Osteoblast (primary cell): ENCODE results near the gene BANF1. TPM values are rescaled to one million over a fixed set of nuclear protein-coding genes. Genes with fewer than 3 reads are reported as not detected.

Experiments used
- DNase-seq: peaks from one replicate; pipeline ENCODE4 v3.0.0; 2011; ENCODE audit warnings: low spot score, mixed read lengths; ENCODE audit not compliant: insufficient read length; ENCODE audit errors: missing footprints
- H2AFZ ChIP-seq: 2 replicates; pipeline ENCODE4 v1.6.0; 2011; ENCODE audit warnings: mild to moderate bottlenecking, low read length
- H3K27ac ChIP-seq: 2 replicates; pipeline ENCODE4 v1.5.1; 2011; ENCODE audit warnings: mild to moderate bottlenecking, low read depth, low read length, moderate library complexity
- H3K27me3 ChIP-seq: 2 replicates; pipeline ENCODE4 v1.6.0; 2012; ENCODE audit warnings: mild to moderate bottlenecking, control low read depth, inconsistent platforms, low read length, moderate library complexity; ENCODE audit not compliant: insufficient read depth
- H3K36me3 ChIP-seq: 2 replicates; pipeline ENCODE4 v1.5.1; 2011; ENCODE audit warnings: mild to moderate bottlenecking, low read length, control low read depth, moderate library complexity; ENCODE audit not compliant: insufficient read depth
- H3K4me1 ChIP-seq: 2 replicates; pipeline ENCODE4 v1.5.1; 2011; ENCODE audit warnings: mild to moderate bottlenecking, low read length, control low read depth, moderate library complexity; ENCODE audit not compliant: insufficient read depth
- H3K4me2 ChIP-seq: 2 replicates; pipeline ENCODE4 v1.6.0; 2011; ENCODE audit warnings: mild to moderate bottlenecking, low read length; ENCODE audit not compliant: insufficient read depth
- H3K4me3 ChIP-seq: fragments of 200-600 bp; sonication (generic); 3 replicates; pipeline ENCODE4 v1.5.1; 2012; ENCODE audit warnings: mild to moderate bottlenecking, low read length, inconsistent platforms; ENCODE audit not compliant: insufficient read depth
- H3K79me2 ChIP-seq: 2 replicates; pipeline ENCODE4 v1.6.0; 2012; ENCODE audit warnings: mild to moderate bottlenecking, low read length, control low read depth, inconsistent platforms; ENCODE audit not compliant: insufficient read depth
- H3K9me3 ChIP-seq: 2 replicates; pipeline ENCODE4 v1.5.1; 2011; ENCODE audit warnings: low read depth, low read length, control low read depth
- H4K20me1 ChIP-seq: 2 replicates; pipeline ENCODE4 v1.6.0; 2012; ENCODE audit warnings: mild to moderate bottlenecking, low read length, control low read depth; ENCODE audit not compliant: insufficient read depth
- total RNA-seq: library from RNA; depleted of rRNA; stranded (reverse); fragments of >200 nt; gene quantifications from 2 replicates; pipeline ENCODE4 v1.2.3, GENCODE V29; 2012
- TF ChIP-seq, protein P1 (sequence below): IDR thresholded peaks from 2 replicates; pipeline ENCODE4 v1.5.1; 2011; ENCODE audit warnings: mild to moderate bottlenecking, low read depth, low read length, moderate library complexity; ENCODE audit errors: extremely low read depth

The BANF1 gene
- total RNA-seq, 1 donor = 14.5 TPM

DNA sequence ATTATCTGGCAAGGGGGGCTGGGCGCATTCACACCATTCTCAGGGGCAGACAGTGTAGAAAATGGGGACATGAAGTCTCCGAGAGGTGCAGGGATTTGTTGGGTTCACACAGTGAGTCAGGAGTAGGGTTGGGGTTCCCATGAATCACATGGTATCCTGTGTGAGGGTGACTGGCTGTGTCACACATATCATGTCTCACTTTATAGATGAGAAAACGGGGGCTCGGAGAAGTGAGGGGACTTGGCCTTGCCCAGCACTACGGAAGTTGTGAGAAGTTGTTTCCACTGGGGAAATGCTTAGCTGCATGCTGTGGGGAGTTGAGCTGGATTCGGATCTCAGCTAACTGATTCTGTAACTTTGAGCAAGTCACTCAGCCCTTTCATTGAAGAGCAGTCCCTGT lies 42.5 kb downstream of the BANF1 start:
- peaks cover 5% of the 10 kb centered on the region for H3K4me1 ChIP-seq
- TF ChIP-seq, protein P1, sequence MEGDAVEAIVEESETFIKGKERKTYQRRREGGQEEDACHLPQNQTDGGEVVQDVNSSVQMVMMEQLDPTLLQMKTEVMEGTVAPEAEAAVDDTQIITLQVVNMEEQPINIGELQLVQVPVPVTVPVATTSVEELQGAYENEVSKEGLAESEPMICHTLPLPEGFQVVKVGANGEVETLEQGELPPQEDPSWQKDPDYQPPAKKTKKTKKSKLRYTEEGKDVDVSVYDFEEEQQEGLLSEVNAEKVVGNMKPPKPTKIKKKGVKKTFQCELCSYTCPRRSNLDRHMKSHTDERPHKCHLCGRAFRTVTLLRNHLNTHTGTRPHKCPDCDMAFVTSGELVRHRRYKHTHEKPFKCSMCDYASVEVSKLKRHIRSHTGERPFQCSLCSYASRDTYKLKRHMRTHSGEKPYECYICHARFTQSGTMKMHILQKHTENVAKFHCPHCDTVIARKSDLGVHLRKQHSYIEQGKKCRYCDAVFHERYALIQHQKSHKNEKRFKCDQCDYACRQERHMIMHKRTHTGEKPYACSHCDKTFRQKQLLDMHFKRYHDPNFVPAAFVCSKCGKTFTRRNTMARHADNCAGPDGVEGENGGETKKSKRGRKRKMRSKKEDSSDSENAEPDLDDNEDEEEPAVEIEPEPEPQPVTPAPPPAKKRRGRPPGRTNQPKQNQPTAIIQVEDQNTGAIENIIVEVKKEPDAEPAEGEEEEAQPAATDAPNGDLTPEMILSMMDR = no peak

DNA sequence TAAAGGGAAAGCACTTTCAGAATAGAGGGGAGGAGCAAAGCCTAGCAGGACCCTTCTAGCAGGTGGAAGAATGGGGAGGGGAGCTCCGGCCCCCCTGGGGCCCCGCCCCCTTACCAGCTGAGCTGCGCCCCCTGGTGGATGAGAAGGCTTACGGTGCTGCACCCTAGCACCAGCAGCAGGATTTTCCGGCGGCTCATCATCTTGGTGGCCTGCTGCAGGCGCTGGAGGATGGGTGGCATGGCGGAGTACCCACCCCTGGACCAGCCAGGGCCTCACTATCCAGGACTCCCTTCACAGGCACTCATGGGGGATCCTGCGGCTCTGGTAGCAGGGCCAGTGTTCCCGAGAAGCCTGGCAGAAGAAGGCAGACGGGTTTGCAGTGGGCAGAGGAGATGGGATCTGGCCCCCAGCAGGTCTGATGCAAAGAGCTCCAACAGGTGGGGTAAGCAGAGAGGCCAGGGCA lies 42.9 kb downstream of the BANF1 start:
- H4K20me1 ChIP-seq = no peaks in the 10 kb centered on the region
- no peaks in the 10 kb centered on the region for H3K79me2 ChIP-seq
- H2AFZ ChIP-seq = peak overlapping the region; percentile 8
- H3K4me1 ChIP-seq = peaks cover 5% of the 10 kb centered on the region
- no peaks in the 10 kb centered on the region for H3K9me3 ChIP-seq
- no peak overlapping the region for H3K4me3 ChIP-seq
- no peak overlapping the region for H3K4me2 ChIP-seq
- DNase-seq = peak; percentile 98
- TF ChIP-seq, protein P1 = peak; percentile 92
- no peaks in the 10 kb centered on the region for H3K36me3 ChIP-seq
- H3K27ac ChIP-seq = no peak overlapping the region
- peaks cover 16% of the 10 kb centered on the region for H3K27me3 ChIP-seq

More for the DNA sequence above, 42.5 kb downstream of the BANF1 start:
- no peak overlapping the region for H3K27ac ChIP-seq
- H3K79me2 ChIP-seq = no peaks in the 10 kb centered on the region
- H4K20me1 ChIP-seq = no peaks in the 10 kb centered on the region
- H3K4me3 ChIP-seq = no peak overlapping the region
- no peaks in the 10 kb centered on the region for H3K9me3 ChIP-seq
- H3K36me3 ChIP-seq = no peaks in the 10 kb centered on the region
- peak; percentile 79 for DNase-seq
- peaks cover 16% of the 10 kb centered on the region for H3K27me3 ChIP-seq
- H2AFZ ChIP-seq = no peak overlapping the region
- H3K4me2 ChIP-seq = no peak overlapping the region

DNA sequence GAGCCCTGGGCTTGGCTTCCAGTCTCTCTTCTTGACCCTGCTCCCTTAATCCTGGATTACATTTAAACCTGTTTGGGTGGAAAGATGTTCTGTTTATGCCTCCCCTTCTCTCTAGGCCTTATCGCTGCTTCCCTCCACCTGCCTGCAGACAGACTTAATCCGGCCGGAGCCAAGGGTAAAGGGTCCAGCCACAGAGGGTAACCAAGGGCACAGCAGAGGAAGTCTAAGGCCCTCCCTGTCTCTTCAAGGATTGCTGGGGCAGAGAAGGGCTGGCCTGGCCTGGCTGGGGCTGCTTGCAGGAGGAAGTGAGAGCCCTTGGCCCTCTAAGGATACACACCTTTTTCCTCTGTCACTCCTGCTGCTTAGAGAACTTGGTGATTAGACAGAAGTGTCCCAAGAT lies 44.6 kb downstream of the BANF1 start:
- Histone ChIP-seq H3K4me2 (no peak overlapping the region), H3K4me1 (peaks cover 5% of the 10 kb centered on the region), H4K20me1 (no peaks in the 10 kb centered on the region), H2AFZ (no peak overlapping the region), H3K36me3 (no peaks in the 10 kb centered on the region), H3K4me3 (no peak overlapping the region), H3K9me3 (no peaks in the 10 kb centered on the region), H3K27me3 (peaks cover 16% of the 10 kb centered on the region), H3K27ac (no peak overlapping the region), H3K79me2 (no peaks in the 10 kb centered on the region)
- DNase-seq = no peak
- TF ChIP-seq, protein P1 = no peak

DNA sequence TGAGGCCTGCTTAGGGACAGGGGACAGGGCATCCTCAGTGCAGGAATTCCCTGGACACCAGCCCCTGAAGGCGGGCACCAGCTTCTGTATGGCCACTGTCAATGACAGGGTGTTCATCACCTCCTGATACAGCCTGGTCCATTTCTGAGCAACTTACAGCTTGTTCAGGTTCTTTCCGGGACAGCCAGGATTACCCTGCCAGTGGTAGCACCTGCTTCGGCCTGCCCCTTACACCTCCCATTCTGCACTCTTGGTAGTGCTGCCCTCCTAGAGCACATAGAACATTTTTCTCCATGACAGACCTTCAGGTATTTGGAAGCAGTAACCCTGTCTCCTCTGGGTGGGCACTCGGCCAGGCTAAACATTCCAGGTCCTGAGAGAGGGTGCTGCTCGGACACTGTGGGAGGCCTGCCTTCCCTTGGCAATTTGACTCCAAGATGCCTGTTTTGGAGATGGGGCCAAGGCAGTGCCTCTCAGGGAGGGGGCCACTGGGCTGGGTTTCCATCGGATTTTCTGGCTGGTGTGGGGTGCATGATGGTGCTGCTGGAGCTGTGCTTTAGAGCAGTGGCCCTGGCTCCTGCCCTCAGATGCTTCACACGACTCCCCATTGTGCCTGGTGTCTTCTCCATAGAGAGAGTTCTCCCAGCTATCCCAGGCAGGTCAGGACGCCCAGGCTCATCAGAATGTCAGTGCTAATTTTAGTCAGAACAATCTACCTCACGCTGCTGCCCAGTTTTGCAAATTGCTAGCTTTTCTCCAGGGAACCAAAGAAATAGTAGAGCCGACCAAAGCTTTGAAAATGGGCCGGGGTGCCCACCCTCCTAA lies 45.5 kb downstream of the BANF1 start:
- peaks cover 7% of the 10 kb centered on the region for H3K79me2 ChIP-seq
- H3K27me3 ChIP-seq = peaks cover 16% of the 10 kb centered on the region
- no peak overlapping the region for H3K4me2 ChIP-seq
- no peak overlapping the region for H2AFZ ChIP-seq
- H3K9me3 ChIP-seq = no peaks in the 10 kb centered on the region
- H4K20me1 ChIP-seq = no peaks in the 10 kb centered on the region
- H3K27ac ChIP-seq = no peak overlapping the region
- H3K36me3 ChIP-seq = no peaks in the 10 kb centered on the region
- TF ChIP-seq, protein P1 = no peak
- H3K4me1 ChIP-seq = peaks cover 5% of the 10 kb centered on the region
- peak; percentile 71 for DNase-seq
- no peak overlapping the region for H3K4me3 ChIP-seq
